ENCODE measurements around the gene TNFAIP8L1. TPM values are rescaled to one million over a fixed set of nuclear protein-coding genes. Genes with fewer than 3 reads are reported as not detected.

TNFAIP8L1 gene
- total and polyA plus RNA-seq, 2 of the 8 experiments (the other 6 are each of a cell fraction or from before 2014, with no cell fraction given) = 3.2 to 6.1 TPM

- TF ChIP-seq CHD7 (IDR thresholded peaks at IDR 0.05; ENCODE audit: insufficient replicate concordance, low read length) (no peak), TAF1 (IDR thresholded peaks at IDR 0.05; ENCODE audit: low read depth, low read length) (no peak), RFX5 (IDR thresholded peaks at IDR 0.05; ENCODE audit: borderline replicate concordance, low read depth, low read length) (no peak), USF2 (IDR thresholded peaks at IDR 0.05; ENCODE audit: low read length) (no peak), CTCF (IDR thresholded peaks at IDR 0.05; ENCODE audit: control extremely low read depth in 1 of 3, insufficient read depth in 1 of 3, low read depth in 1 of 3, low read length in 3 of 3) (no peak), ZNF274 (IDR thresholded peaks at IDR 0.05; ENCODE audit: borderline replicate concordance, extremely low read depth, low read length) (no peak), POLR2A (IDR thresholded peaks at IDR 0.05; ENCODE audit: control extremely low read depth in 1 of 2, low read depth in 2 of 2, low read length in 2 of 2) (no peak)
Observed at GRCh38 chr19:4653793-4654436, 14.6 kb downstream of the TNFAIP8L1 start (continued).
